ENCODE measurements around the gene RYR2. TPM values are rescaled to one million over a fixed set of nuclear protein-coding genes. Genes with fewer than 3 reads are reported as not detected.

The RYR2 gene
- polyA plus RNA-seq, 2 of the 4 experiments (the other 2 are of a cell fraction), result 0.06 TPM; not detected in 1

- no peak for FAIRE-seq
- Histone ChIP-seq H3K4me2 (no peak overlapping the region), H3K4me3 (no peak overlapping the region), H3K9me3 (0 out of 3 replicates have a peak, but pooled peaks cover 2% of the 10 kb centered on the region), H3K4me1 (no peaks in the 10 kb centered on the region), H3K27ac (no peak overlapping the region)
- TF ChIP-seq SREBF2 (IDR thresholded peaks at IDR 0.05) (no peak), HDAC2 (IDR thresholded peaks at IDR 0.05) (no peak), FOXS1 (CRISPR knock-in tag; IDR thresholded peaks at IDR 0.05) (no peak), HEYL (CRISPR knock-in tag; IDR thresholded peaks at IDR 0.05) (no peak), TFCP2L1 (CRISPR knock-in tag; IDR thresholded peaks at IDR 0.05) (no peak), ZNF302 (CRISPR knock-in tag; IDR thresholded peaks at IDR 0.05) (no peak), SMC3 (IDR thresholded peaks at IDR 0.05) (no peak), RAD21 (conservative IDR thresholded peaks at IDR 0.05 in 1 of 2, IDR thresholded peaks at IDR 0.05 in 1 of 2) (no peak), ZFP36 (IDR thresholded peaks at IDR 0.05; ENCODE audit: borderline replicate concordance, partially characterized antibody) (no peak), KDM5A (IDR thresholded peaks at IDR 0.05) (no peak), HOXB5 (CRISPR knock-in tag; IDR thresholded peaks at IDR 0.05) (no peak), PHF8 (IDR thresholded peaks at IDR 0.05; ENCODE audit: borderline replicate concordance, low read depth) (no peak), HMGXB4 (CRISPR knock-in tag; IDR thresholded peaks at IDR 0.05; ENCODE audit: borderline replicate concordance) (no peak), EHMT2 (IDR thresholded peaks at IDR 0.05; ENCODE audit: low read depth) (no peak), NR3C1 (IDR thresholded peaks at IDR 0.05) (no peak)
- TF ChIP-seq, protein P1, sequence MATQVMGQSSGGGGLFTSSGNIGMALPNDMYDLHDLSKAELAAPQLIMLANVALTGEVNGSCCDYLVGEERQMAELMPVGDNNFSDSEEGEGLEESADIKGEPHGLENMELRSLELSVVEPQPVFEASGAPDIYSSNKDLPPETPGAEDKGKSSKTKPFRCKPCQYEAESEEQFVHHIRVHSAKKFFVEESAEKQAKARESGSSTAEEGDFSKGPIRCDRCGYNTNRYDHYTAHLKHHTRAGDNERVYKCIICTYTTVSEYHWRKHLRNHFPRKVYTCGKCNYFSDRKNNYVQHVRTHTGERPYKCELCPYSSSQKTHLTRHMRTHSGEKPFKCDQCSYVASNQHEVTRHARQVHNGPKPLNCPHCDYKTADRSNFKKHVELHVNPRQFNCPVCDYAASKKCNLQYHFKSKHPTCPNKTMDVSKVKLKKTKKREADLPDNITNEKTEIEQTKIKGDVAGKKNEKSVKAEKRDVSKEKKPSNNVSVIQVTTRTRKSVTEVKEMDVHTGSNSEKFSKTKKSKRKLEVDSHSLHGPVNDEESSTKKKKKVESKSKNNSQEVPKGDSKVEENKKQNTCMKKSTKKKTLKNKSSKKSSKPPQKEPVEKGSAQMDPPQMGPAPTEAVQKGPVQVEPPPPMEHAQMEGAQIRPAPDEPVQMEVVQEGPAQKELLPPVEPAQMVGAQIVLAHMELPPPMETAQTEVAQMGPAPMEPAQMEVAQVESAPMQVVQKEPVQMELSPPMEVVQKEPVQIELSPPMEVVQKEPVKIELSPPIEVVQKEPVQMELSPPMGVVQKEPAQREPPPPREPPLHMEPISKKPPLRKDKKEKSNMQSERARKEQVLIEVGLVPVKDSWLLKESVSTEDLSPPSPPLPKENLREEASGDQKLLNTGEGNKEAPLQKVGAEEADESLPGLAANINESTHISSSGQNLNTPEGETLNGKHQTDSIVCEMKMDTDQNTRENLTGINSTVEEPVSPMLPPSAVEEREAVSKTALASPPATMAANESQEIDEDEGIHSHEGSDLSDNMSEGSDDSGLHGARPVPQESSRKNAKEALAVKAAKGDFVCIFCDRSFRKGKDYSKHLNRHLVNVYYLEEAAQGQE (IDR thresholded peaks at IDR 0.05), result no peak
- ChIA-PET POLR2A (no interaction called here), CTCF (interaction anchor here (0.6 kb wide), 1 partner anchor 53 kb away, joined by 3 read pairs; no protein-coding TSS in a partner anchor)
- ATAC-seq, result no peak
- DNase-seq (ENCODE audit: low read depth in 1 of 2, low spot score in 1 of 2), result no peak
- WGBS (ENCODE audit: missing lambda C conversion rate), result 25% methylated on average over 10 of the region's 10 CpGs
Observed at GRCh38 chr1:237416924-237417655, 375.1 kb downstream of the RYR2 start.

DNA sequence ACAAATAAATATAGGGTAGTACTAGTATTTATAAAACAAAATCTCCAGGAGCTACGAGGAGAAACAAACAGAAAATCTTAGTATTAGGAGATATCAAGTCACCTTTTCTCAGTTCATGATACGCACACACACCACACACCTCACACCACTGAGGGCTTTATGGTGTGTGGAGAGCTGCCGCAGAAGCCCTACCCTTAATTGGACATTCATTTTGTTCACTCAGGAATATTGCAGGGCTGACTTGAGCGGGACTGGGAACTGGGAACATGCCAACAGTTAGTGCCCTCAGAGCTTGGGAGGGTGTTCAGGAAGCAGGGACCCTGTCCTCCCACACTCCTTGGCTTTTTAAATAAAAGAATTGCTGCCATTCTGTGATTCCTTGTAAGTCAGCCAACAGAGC, 386.8 kb downstream of the RYR2 start:
- 36% methylated on average over 4 of the region's 4 CpGs for WGBS (ENCODE audit: missing lambda C conversion rate)
- no peak overlapping the region for H3K27ac ChIP-seq
- no peaks in the 10 kb centered on the region for H3K9me3 ChIP-seq
- TF ChIP-seq, protein P1 (IDR thresholded peaks at IDR 0.05), result no peak
- TF ChIP-seq BHLHE40 (IDR thresholded peaks at IDR 0.05; ENCODE audit: low read depth, low read length) (no peak), TP53 (CRISPR knock-in tag; IDR thresholded peaks at IDR 0.05) (no peak), TFCP2L1 (CRISPR knock-in tag; IDR thresholded peaks at IDR 0.05) (no peak), MYC (IDR thresholded peaks at IDR 0.05; ENCODE audit: borderline replicate concordance, low read length) (no peak), SREBF2 (IDR thresholded peaks at IDR 0.05) (no peak), ATOH8 (CRISPR knock-in tag; IDR thresholded peaks at IDR 0.05; ENCODE audit: low read depth) (no peak), MAZ (IDR thresholded peaks at IDR 0.05; ENCODE audit: borderline replicate concordance, low read depth, low read length) (no peak), FOSB (CRISPR knock-in tag; IDR thresholded peaks at IDR 0.05) (no peak), RAD21 (conservative IDR thresholded peaks at IDR 0.05 in 1 of 2, IDR thresholded peaks at IDR 0.05 in 1 of 2) (no peak), POLR2A (IDR thresholded peaks at IDR 0.05; ENCODE audit: low read length) (no peak), RFX5 (IDR thresholded peaks at IDR 0.05) (no peak), CEBPB (IDR thresholded peaks at IDR 0.05) (no peak), RNF2 (IDR thresholded peaks at IDR 0.05; ENCODE audit: borderline replicate concordance, low read depth) (no peak)
- ATAC-seq (no peak), DNase-seq (ENCODE audit: low read depth in 1 of 2, low spot score in 1 of 2) (no peak), FAIRE-seq (no peak)
- POLR2A ChIA-PET, result no interaction called here
- no peak overlapping the region for H3K4me2 ChIP-seq
- no peak overlapping the region for H3K4me3 ChIP-seq
- CTCF ChIA-PET, result no interaction called here
- no peaks in the 10 kb centered on the region for H3K4me1 ChIP-seq

Data from A549 (cell line).